CD4-positive, alpha-beta T cell treated with Interleukin-17A for 4 hours (primary cell): ENCODE results near the gene PTPN7.
"Not testable (repeated sequence)": the region's sequence is repeated elsewhere in the genome, so short reads cannot be mapped to it uniquely, and the experiment has no call there.

ENCODE experiments used
- DNase-seq: peaks from one replicate; pipeline ENCODE4 v3.0.0-alpha.2; 2020; ENCODE audit warnings: mixed read lengths

The PTPN7 gene

DNA sequence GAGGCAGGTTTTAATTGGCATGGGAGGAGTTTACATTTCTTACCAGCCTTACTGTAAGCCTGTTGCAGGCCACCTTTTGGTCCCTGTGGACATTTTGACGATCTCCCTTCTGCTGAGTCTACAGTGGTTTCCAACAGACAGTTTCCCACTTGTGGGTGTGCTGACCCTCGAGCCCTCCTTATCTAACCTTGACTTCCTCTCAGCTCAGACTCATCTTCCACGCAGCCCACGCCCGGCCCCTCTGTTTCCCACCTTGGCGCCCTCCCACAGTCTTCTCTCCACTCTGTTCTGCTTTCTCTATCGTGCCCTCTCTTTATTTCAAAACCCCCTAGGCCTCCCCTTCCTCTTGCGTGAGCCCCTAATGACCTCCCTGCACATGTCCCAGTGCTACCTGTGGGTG lies 9.8 kb downstream of the PTPN7 start:
- DNase-seq: no peak

DNA sequence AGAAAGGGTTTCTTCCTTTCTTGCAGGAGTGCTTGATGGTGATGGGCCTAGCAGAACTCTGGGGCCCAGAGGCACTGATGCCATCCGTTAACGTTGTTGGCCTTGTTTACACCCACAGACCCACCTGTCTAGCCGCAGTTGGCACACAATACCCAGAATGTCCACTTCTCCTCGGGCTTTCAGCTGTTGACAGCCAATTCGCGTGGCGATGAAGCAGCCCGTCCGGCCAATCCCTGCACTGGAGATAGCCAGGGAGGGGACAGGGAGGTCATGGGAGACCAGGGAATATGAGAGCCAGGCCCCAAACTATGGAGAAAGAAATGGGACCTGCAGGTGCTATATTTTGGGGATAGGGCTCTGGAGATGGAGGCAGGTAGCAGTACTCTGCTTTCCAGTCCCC lies 10.2 kb downstream of the PTPN7 start:
- no peak for DNase-seq

DNA sequence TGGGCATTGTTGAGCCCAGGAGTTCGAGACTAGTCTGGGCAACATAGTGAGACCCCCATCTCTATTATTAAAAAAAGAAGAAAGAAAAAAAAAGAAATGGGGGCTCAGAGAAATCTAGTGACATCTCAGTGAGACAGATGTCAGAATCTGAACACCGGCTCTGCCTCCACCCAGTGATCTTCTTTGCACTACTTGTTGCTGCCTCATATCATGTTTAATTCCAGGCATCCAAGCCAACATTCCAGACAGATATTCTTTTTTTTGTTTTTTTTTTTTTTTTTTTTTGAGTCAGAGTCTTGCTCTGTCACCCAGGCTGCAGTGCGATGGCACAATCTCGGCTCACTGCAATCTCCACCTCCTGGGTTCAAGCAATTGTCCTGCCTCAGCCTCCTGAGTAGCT lies 10.8 kb downstream of the PTPN7 start:
- DNase-seq: no peak

DNA sequence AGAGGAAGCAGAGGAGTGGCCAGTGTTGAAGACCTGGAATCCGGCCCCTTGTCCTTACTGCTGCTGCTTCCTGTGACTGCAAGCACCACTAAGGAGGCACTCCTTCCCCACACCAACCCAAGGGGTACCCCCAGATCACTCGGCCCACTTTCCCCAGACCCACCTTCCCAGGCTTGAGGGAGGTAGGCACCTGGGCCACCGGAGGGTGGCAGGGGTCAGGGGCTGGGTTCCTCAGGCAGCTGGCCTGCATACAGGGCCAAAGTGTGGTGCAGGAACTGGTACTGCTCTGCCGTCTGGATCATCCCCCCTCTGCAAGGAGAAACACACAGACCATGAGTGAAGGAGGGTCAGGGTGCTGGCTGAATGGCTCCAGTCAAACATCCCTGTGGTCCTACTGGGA lies 12.0 kb downstream of the PTPN7 start:
- DNase-seq: no peak

DNA sequence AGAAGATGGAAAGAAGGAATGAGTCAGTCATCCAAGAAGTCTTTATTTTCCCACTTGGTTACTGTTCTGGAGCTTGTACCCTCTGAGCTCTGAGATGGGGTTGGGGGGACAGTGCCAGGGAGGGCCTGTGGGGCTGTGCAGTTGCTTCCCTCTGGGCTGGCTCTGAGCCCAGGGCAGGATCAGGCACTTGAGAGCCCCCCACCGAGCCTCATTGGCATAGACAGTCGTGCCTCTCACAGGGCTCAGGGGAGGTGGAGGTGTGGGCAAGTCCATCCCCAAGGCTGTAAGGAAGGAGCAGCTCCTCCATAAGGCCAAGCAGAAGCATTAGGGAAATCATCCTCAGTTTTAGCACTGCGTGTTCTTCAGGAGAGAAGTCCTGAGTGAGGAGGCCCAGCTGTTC lies 13.4 kb downstream of the PTPN7 start:
- DNase-seq: no peak

DNA sequence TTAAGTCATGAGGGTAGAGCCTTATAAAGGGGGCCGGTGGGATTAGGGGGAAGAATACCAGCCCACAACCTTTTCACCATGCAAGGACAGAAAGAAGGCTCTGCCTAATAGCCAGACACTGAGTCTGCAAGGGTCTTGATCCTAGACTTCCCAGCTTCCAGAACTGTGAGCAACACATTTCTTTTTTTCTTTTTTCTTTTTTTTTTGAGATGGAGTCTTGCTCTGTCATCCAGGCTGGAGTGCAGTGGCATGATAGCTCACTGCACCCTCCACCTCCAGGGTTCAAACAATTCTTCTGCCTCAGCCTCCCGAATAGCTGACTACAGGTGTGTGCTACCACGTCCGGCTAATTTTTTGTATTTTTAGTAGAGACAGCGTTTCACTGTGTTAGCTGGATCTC lies 14.1 kb downstream of the PTPN7 start:
- no peak for DNase-seq

DNA sequence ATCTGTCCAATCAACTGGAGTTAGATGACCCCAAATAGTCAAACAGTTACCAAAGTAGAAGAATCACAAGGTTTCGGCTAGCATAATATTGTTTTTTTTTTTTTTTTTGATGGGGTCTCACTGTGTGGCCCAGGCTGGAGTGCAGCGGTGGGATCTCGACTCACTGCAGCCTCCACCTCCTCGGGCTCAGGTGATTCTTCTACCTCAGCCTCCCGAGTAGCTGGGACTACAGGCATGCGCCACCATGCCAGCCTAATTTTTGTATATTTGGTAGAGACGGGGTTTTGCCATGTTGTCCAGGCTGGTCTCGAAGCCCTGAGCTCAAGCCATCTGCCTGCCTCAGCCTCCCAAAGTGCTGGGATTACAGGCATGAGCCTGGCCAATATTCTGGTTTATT lies 14.7 kb downstream of the PTPN7 start:
- not testable (repeated sequence) for DNase-seq

DNA sequence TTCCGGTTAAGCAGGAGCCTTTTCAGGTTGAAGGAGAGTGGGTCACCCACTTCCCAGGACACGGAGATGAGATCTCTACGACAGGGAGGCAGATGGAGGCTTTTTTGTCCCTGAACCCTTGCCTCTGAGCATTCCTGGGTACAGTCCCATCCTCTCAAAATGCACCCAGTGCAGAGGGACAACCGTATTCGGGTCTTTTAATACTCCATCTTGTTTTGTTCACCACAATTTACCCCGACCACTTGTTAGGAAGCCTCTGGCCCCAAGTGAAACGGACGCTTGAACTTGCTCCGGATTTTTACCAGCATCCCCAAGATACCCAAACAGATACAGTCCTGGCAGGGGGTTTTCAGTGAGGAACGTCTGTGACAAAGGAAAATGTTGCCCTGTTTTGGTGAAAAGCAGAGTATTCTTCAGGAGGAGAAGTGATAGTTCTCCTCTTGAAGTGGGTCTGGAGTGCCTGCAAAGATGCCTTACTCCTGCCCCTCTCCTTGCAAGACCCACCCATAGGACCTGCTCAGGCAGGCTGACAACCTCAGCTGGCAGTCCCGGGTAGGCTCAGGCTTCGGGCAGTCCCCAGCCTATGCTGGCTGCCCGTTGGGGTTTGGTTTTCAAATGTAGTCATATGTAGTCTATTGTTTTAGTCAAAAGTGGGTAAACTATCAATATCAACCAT lies 15.2 kb downstream of the PTPN7 start:
- DNase-seq: peak; percentile 24

DNA sequence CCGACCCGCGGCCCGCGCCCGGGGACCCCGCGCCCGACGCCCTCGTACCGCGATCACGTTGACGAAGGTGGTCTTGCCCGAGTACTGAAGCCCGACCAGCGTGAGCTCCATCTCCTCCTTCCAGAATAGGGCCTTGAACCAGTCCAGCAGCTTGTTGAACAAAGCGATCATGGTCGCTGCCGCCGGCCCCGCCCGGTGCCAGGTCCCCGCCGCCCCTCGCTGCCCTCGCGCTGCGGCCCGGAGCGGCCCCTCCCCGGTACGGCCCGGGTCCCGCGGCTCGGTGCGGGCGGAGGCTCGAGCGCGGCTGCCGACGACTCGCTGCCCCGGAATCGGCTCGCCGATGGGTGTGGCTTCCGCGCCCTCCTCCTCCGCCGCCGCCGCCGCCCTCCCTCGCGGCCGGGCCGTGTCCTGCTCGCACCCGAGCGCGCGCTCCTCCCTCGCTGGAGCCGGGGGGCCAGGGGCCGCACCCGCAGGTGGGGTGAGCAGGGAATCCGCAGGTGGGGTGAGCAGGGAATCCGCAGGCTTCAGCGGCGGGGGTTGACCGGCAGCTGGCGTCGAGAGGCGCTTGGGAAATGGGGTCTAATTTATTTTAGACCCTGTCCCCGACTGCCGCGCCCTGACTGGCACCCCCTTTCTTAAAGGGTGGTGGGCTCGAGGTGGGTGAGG lies 15.9 kb downstream of the PTPN7 start, which contains the start of gene ARL8A:
TSS of gene ARL8A (minus strand) at position 336 of the 666 bp plus-strand sequence. CDS start at position 171, 165 bp downstream.
- peak; percentile 79 for DNase-seq

DNA sequence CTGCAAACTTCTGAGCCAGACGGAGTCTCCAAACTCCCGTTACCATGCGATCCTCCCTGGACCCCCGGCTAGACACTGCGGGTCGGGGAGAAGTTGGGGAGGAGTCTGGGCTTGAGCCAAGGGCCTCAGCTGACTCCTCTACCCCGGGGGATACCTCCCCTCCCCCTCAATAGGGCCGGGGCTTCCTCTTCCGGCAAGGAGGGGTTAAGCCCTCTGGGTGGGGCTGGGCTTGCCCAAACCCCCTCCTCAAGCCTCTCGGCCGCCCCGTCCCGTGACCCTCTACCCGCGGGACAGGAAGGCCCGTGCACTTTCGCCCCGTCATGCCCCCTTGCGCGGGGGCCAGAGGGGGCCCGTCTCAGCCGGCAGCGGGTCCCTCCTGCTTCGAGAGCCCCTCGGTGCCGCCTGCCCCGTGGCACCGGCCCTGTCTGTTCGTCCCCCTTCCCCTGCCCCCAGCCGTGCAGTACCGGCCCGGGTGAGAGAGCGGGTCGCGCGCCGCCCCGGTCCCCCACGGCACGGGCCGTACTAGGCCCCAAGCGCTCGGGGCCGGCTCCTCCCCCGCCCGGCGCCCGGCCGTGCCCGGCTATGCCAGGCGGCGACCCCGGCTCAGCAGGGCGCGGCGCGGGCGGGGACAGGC lies 16.5 kb downstream of the PTPN7 start:
- DNase-seq: peak; percentile 49

DNA sequence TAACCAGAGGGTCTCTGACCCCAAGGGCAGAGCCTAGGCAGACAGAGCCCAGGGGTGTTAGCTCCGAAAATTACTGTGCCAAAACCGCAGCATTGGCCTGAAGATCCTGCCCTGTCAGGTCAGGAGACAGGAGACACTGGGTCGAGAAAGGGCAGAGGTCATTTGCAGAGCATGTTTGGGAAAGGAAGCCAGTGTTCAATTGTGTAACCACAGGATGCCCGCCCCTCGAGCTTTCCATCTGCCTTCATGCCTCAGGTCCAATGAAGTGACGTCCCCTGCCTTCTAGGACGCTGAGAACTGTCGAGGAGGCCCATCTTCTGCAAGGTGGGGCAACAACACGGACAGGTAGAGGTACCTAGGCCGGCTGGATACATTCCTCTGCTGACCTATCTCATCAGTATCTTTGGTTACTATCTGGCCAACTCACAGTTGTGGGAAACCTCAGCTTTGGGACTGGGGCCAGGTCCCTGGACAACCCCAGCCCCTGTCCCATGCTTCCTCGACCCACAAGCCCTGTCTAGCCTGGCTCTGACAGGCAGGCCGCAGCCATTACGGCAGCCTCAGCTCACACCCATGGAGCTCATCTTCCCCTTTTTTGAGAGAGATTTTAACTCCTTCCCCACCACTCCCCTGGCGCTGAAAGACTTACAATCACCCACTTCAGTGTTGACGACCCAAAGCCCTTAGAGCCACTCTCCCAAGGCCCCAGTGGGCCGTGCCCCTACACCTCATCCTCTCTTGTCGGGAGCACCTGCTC lies 17.2 kb downstream of the PTPN7 start:
- peak; percentile 26 for DNase-seq

DNA sequence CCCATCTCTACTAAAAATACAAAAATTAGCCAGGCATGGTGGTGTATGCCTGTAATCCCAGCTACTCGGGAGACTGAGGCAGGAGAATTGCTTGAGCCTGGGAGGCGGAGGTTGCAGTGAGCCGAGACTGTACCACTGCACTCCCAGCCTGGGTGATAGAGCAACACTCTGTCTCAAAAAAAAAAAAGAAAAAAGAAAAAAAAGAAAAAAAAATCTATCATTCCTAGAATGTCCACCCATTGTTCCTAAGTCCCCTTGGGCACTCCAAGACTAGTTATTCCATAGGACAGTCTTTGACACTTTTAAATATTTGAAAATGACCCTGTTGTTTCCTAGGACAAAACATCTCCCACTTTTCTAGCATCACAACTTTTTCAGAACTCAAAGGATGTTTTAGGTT lies 18.9 kb downstream of the PTPN7 start:
- not testable (repeated sequence) for DNase-seq

DNA sequence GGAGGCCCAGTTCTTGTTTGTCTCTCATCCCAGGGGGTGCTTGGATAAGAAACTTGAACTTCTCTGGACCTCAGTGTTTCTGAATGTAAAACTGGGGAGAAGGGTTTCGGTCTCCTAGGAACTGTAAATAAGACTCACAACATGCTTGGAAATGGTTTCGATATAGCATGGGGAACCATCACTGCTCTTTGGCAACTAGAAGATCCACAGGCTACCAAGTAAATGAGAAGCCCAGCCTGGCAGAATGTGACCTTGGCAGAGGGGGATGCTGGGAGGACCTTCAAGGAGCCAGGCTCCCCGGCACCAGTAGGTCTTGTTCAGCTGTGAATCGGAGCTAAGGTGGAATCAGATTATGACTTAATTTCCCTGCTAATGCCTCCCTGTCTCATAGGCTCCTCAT lies 19.6 kb downstream of the PTPN7 start:
- DNase-seq: no peak

DNA sequence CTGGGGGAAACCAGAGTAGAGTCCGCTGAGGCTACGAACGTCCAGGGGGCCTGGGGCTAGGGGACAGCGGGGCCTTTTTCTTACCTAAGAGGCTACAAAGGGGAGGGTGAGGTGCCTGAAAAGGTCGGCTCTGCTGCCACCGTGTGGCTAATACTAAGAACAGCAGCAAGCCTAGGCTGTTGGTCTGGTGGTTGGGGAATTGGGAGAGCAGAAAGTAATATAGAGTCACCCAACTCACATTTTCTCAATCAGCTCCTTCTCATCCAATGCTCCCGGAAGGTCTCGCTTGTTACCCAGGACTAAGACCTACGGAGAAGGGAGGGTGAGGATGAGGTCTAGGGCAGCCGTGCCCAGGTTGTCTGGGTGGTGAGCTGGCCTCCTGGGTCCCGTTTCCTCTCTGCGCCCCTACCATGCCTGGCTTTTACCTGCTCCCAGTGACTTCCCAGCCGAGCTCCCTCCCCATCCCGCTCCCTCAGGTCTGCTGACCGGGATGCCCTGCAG lies 25.1 kb downstream of the PTPN7 start:
- DNase-seq: peak; percentile 67

DNA sequence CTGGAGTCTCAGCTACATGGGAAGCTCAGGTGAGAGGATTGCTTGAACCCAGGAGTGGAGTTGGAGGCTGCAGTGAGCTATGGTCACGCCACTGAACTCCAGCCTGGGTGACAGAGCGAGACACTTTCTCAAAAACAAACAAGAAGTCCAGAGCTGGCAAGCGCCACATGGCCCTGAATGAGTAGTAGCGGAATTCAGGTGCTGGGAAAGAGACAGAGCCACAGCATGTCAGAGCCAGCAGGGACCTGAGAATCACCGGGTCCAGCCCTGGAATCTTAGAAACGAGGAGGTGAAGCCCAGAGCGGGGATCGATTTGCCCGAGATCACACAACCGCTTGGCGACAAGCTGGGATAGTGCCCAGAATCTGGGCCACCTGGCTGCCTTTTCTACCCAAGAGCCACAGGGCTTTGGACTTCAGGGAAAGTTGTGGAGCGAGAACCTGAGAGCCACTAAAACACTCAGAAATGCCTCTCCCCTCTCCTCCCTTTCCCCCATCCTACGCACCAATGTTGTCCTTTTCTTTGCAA lies 25.7 kb downstream of the PTPN7 start:
- DNase-seq: no peak

DNA sequence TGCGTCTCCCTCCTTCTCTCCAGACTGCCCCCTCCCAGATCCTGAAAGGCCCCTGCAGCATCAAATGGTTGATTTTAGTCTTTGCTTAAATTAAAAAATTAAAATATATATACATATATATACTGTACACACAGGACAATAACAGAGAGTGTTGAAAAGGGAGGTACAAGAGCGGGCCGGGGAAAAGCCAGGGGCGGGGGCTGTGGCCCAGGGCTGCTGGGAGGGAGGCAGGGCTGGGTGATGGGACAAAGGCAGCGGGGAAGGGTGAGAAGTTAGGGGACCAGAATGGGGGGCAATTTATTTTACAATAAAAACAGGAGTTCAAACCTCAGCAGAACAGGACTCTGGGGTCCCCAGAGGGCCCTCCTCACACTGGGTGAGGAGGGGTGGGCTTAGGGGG lies 26.4 kb downstream of the PTPN7 start:
- DNase-seq: no peak

DNA sequence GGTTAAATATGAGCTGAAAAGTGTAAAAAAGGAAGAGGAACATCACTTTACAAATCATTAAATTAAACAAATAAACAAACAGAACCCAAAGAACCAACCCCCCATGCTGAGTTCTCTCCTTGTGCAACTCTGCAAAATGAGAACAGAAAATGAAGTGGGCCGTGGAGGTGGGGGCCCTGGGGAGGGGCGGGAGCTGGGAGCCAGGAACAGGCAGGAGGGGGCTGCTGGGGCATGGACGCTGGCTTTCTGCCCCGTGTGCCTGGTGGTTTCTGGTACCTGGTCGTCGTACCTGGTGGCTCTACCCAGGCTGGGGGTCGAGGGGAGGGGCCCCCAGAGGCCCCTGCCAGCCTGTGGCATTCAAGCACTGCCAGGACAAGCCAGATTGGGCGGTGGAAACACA lies 26.9 kb downstream of the PTPN7 start:
- no peak for DNase-seq

DNA sequence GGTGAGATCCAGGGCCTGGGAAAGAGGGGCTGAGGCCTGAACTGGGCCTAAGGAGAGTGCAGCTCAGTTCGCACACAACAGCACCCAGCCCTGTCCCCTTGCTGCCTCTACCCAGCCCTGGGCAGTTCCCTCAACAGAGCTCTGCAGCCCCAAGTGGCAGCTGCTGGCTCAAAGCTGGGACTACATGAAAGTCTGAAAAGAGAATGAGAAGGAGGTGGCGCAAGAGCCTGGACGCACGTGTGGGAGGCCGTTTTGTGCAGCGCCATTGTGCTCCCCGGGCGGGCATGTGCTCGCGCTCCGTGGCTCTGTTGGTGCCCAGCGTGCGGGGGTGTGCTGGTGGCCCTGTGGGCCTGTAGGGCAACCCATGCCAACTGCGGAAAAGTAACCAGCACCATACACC lies 27.4 kb downstream of the PTPN7 start:
- no peak for DNase-seq

DNA sequence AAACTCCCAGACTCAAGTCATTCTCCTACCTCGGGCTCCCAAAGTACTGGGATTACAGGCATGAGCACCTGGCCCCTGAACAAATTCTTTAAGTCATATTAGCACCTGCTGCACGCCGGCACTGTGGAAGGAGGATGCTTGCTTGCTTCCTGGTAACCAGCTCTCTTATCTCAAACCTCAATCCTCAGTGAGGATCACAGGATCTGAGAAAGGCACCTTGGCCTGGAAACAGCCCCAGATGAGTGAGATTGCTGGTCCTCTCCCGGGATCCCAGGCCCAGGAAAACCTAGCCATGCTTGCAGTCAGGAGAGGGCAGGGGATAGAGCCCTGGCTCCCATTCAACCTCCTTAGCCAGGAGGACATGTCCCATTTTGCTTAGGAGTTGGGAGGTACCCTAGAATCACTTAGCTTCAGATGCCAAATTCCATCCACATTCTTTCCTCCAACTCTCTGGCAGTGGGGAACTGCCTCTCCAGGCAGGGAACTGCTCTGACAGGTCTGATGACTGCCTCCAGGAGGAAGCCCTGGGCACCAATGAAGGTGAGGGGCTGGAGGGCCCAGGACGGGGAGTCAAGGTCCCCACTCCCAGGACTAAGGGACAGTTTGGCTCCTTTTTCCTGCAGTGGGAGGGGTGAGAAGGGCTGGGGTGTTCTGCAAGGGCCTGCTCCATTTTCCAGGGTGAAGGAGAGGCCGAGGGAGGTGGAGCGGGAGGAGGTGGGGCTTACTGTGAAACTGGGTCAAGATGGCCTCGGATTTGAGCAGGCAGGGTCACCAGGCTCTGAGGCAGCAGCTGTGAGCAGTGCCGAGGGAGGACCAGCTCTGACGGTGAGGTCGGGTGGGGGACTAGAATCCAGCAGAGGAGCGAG lies 28.2 kb downstream of the PTPN7 start:
- DNase-seq: no peak

DNA sequence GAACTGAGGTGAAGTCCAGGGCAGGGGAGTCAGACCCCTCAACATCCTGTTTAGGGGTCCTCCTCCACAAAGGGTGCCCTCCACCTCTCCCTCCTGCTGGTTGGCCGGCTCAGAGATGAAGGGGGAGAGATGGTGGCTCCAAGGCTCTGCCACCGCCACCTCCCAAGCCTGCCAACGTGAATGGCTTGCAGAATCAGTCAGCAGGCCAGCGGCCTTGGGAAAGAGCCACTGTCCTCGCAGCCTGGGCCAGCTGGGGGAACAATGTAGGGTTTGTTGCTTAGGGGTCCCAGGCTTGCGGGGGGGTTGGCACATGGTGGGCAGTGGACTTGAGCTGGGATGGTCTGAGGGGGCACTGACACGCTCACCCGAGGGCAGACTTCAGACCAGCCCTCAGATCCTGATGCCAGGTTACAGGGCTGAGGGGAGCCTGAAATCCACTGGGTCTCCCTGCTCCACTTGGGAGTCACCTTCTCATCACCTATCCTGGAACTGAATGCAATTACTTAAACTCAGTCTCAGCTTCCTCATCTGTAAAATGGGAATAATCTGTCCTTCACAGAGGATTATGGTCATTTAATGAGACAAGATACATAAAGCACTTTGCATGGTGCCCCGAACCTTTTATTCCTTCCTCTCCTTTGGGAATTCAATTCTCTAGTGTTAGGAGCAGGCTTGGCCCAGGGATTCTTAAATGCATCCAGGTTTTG lies 29.4 kb downstream of the PTPN7 start:
- DNase-seq: no peak

DNA sequence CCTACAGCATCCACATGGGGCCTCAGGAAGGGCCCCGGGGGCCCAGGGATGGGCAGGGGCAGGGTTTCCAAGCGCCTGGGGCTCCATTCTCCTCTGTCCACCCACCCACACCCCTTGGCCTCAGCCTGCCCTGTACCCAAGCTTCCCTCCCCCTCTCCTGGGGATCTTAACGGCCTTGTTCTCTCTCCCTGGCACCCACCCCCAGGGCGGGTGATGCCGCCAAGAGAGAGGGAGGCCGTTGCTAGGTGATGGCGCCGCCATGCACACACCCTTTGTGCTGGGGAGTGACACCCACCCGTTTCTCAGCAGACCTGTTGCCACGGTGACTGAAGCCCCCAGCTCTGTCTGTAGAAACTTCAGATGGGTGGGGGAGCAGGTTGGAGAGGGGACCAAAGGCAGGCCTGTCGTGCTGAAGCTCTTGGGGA lies 30.1 kb downstream of the PTPN7 start:
- no peak for DNase-seq
